SK-N-SH (cell line): Measurements from ENCODE around the gene PIGK. TPM values are rescaled to one million over a fixed set of nuclear protein-coding genes. Genes with fewer than 3 reads are reported as not detected.

Experiments
- CTCF ChIA-PET: fragments of 300-600, 350-600 bp; formaldehyde crosslinking; extraction: SDS; loops from one replicate; lab custom pipeline; 2021; lab: Yijun Ruan, JAX
- POLR2A ChIA-PET: fragments of 350-600 bp; sonication (Branson Sonifier 250); formaldehyde crosslinking; extraction: SDS; loops from one replicate; lab custom pipeline; 2020; ENCODE audit warnings: antibody characterized with exemption, inconsistent platforms; lab: Yijun Ruan, JAX
- DNase-seq: peaks from one replicate; pipeline ENCODE4 v3.0.0; 2012
- H2AFZ ChIP-seq: fragments of 200-600 bp; sonication (generic); 2 replicates; pipeline ENCODE4 v1.8.1; 2016; ENCODE audit warnings: antibody characterized with exemption, mild to moderate bottlenecking, low read depth
- H3F3A ChIP-seq: fragments of 200-600 bp; sonication (generic); replicated peaks from 2 replicates; pipeline ENCODE3; 2016; ENCODE audit warnings: antibody characterized with exemption, mild to moderate bottlenecking; ENCODE audit not compliant: insufficient read depth
- H3K27ac ChIP-seq, 2 experiments: fragments of 200-500 bp in 1 of 2; fragments of 200-600 bp in 1 of 2; sonication (Bioruptor generic) in 1 of 2; sonication (generic), shearing (Covaris generic) in 1 of 2; 2 replicates each; pipeline versions ENCODE4 v1.5.1 to v1.6.1; 2014 to 2016; ENCODE audit warnings: low read depth in 2 of 2, inconsistent platforms in 1 of 2, low read length in 1 of 2, mild to moderate bottlenecking in 1 of 2, mixed read lengths in 1 of 2
- H3K27me3 ChIP-seq: fragments of 200-600 bp; sonication (generic), shearing (Covaris generic); 2 replicates; pipeline ENCODE4 v1.6.1; 2016; ENCODE audit warnings: mixed run types; ENCODE audit not compliant: insufficient read depth
- H3K36me3 ChIP-seq, 2 experiments: fragments of 200-500 bp in 1 of 2; fragments of 200-600 bp in 1 of 2; sonication (Bioruptor generic) in 1 of 2; sonication (generic) in 1 of 2; replicated peaks in 1 of 2; 2 replicates each; pipeline versions ENCODE3 to v1.5.1; 2014 to 2016; ENCODE audit warnings: low read length in 1 of 2, mild to moderate bottlenecking in 1 of 2; ENCODE audit not compliant: insufficient read depth in 2 of 2, control insufficient read depth in 1 of 2
- H3K4me1 ChIP-seq, 2 experiments: fragments of 200-500 bp in 1 of 2; fragments of 200-600 bp in 1 of 2; sonication (Bioruptor generic) in 1 of 2; sonication (generic), shearing (Covaris generic) in 1 of 2; 2 replicates each; pipeline versions ENCODE4 v1.5.1 to v1.6.1; 2014 to 2016; ENCODE audit warnings: low read depth in 1 of 2, low read length in 1 of 2, mixed run types in 1 of 2; ENCODE audit not compliant: insufficient read depth in 2 of 2, control insufficient read depth in 1 of 2
- H3K4me2 ChIP-seq: fragments of 200-600 bp; sonication (generic), shearing (Covaris generic); 2 replicates; pipeline ENCODE4 v1.6.1; 2017; ENCODE audit warnings: mixed run types
- H3K4me3 ChIP-seq, 2 experiments: fragments of 200-500 bp in 1 of 2; fragments of 200-600 bp in 1 of 2; sonication (Bioruptor generic) in 1 of 2; sonication (generic), shearing (Covaris generic) in 1 of 2; 2 replicates each; pipeline versions ENCODE4 v1.5.1 to v1.8.1; 2014 to 2016; ENCODE audit warnings: low read depth in 2 of 2, inconsistent platforms in 1 of 2, low read length in 1 of 2, mild to moderate bottlenecking in 1 of 2, mixed read lengths in 1 of 2, moderate library complexity in 1 of 2
- H3K79me2 ChIP-seq: fragments of 200-600 bp; sonication (generic); 2 replicates; pipeline ENCODE4 v1.8.1; 2017; ENCODE audit warnings: mild to moderate bottlenecking; ENCODE audit not compliant: insufficient read depth
- H3K9ac ChIP-seq: fragments of 200-600 bp; sonication (generic); 2 replicates; pipeline ENCODE4 v1.6.1; 2017; ENCODE audit warnings: mixed run types
- H3K9me2 ChIP-seq: fragments of 200-600 bp; sonication (generic); 2 replicates; pipeline ENCODE4 v1.6.1; 2017; ENCODE audit warnings: mixed run types
- H3K9me3 ChIP-seq: fragments of 200-600 bp; sonication (generic); 2 replicates; pipeline ENCODE4 v1.6.1; 2017; ENCODE audit warnings: mixed run types, mild to moderate bottlenecking, moderate library complexity
- H4K20me1 ChIP-seq: fragments of 200-600 bp; sonication (generic); 2 replicates; pipeline ENCODE4 v1.6.1; 2017; ENCODE audit warnings: mild to moderate bottlenecking, mixed run types; ENCODE audit not compliant: insufficient read depth
- FOSL2 ChIP-seq: IDR thresholded peaks from 2 replicates; pipeline ENCODE4 v1.4.0; 2012; ENCODE audit warnings: low read depth, mild to moderate bottlenecking, moderate library complexity, borderline replicate concordance
- FOXM1 ChIP-seq: IDR thresholded peaks from 2 replicates; pipeline ENCODE4 v1.4.0; 2012; ENCODE audit warnings: low read depth, mild to moderate bottlenecking
- GABPA ChIP-seq: IDR thresholded peaks from 2 replicates; pipeline ENCODE4 v1.4.0; 2012; ENCODE audit warnings: low read depth, mild to moderate bottlenecking
- IRF3 ChIP-seq: fragments of 150-350 bp; IDR thresholded peaks from 2 replicates; pipeline ENCODE4 v1.6.1; 2016; ENCODE audit warnings: mild to moderate bottlenecking, low read depth, low read length
- JUND ChIP-seq: IDR thresholded peaks from 2 replicates; pipeline ENCODE4 v1.4.0; 2012
- MEF2A ChIP-seq: IDR thresholded peaks from 2 replicates; pipeline ENCODE4 v1.4.0; 2012; ENCODE audit warnings: low read depth, borderline replicate concordance
- MXI1 ChIP-seq: IDR thresholded peaks from 2 replicates; pipeline ENCODE4 v1.6.1; 2012; ENCODE audit warnings: mild to moderate bottlenecking, low read depth, low read length, improper control_type of control experiment
- NFIC ChIP-seq: IDR thresholded peaks from 2 replicates; pipeline ENCODE4 v1.4.0; 2012; ENCODE audit warnings: borderline replicate concordance
- NRF1 ChIP-seq: IDR thresholded peaks from 2 replicates; pipeline ENCODE4 v1.6.1; 2012; ENCODE audit warnings: low read depth, mild to moderate bottlenecking, low read length
- POLR2AphosphoS5 ChIP-seq: IDR thresholded peaks from 2 replicates; pipeline ENCODE4 v1.6.1; 2012; ENCODE audit warnings: low read depth, low read length
- RAD21 ChIP-seq: IDR thresholded peaks from 2 replicates; pipeline ENCODE4 v1.6.1; 2012; ENCODE audit warnings: mild to moderate bottlenecking, low read length
- RCOR1 ChIP-seq: fragments of 150-350 bp; IDR thresholded peaks from 2 replicates; pipeline ENCODE4 v1.6.1; 2017; ENCODE audit warnings: antibody characterized with exemption, low read length
- RFX5 ChIP-seq: IDR thresholded peaks from 2 replicates; pipeline ENCODE4 v1.6.1; 2012; ENCODE audit warnings: mild to moderate bottlenecking, improper control_type of control experiment, low read length
- SMC3 ChIP-seq: IDR thresholded peaks from 2 replicates; pipeline ENCODE4 v1.6.1; 2012; ENCODE audit warnings: low read depth, low read length, improper control_type of control experiment
- TCF12 ChIP-seq: IDR thresholded peaks from 2 replicates; pipeline ENCODE4 v1.4.0; 2012
- WGBS: methylation state at CpG from one replicate; pipeline ENCODE4 v1.1.6; 2017; ENCODE audit warnings: low lambda C conversion rate; 5-methylcytosine and 5-hydroxymethylcytosine counted together
- polyA plus RNA-seq, 3 experiments: library from polyadenylated mRNA; depleted of rRNA; stranded (reverse); fragments of >200 nt; gene quantifications; 2 replicates each; pipeline ENCODE4 v1.2.3, GENCODE V29; 2012
- TF ChIP-seq, protein P1 (sequence below): IDR thresholded peaks from 2 replicates; pipeline ENCODE4 v1.4.0; 2012; ENCODE audit warnings: low read depth, borderline replicate concordance
- TF ChIP-seq, protein P2 (sequence below): fragments of 200-600 bp; sonication (generic); IDR thresholded peaks from 2 replicates; pipeline ENCODE4 v1.6.1; 2017; ENCODE audit warnings: antibody characterized with exemption, mild to moderate bottlenecking, moderate library complexity
- TF ChIP-seq, protein P3 (sequence below): IDR thresholded peaks from 2 replicates; pipeline ENCODE4 v1.6.1; 2012; ENCODE audit warnings: mild to moderate bottlenecking, low read depth, low read length, moderate library complexity

The PIGK gene
- polyA plus RNA-seq, 1 of the 3 experiments (the other 2 are of a cell fraction) = 11.5 TPM

DNA sequence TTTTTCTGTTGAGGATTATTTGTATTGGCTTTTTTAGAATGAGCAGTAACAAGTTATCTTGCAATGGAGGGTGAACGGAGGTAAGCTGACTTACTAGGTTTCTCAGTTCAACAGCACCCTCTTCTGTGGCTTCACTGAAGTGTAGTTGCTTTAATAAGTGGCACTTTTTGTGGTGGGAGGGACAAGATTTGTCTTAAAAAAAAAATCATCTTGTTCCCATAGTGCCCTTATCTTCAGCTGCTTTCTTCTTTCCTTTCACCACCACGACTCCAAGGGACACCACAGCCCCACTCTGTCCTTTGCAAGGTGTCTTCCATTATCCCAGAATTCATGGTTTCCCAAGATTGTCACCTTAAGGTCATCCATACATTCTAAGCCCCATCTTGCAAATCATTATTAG, 92.9 kb downstream of the PIGK start:
- Histone ChIP-seq H3K79me2 (no peaks in the 10 kb centered on the region), H3K9ac (no peak overlapping the region), H4K20me1 (no peaks in the 10 kb centered on the region), H3K27me3 (no peaks in the 10 kb centered on the region), H3K9me3 (no peaks in the 10 kb centered on the region), H2AFZ (no peak overlapping the region; the same call in 1 of the 2 replicates), H3K36me3 (peaks cover 0 to 7% of the 10 kb centered on the region in 2 experiments), H3K4me2 (no peak overlapping the region), H3K4me3 (peak overlapping the region in 1 of 2 experiments; percentile 5; a peak in 1 of 4 replicates)
- DNase-seq = peak; percentile 56
- CTCF ChIA-PET = interaction anchor here (0.6 to 4.4 kb wide), 30 partner anchors 8 to 1869 kb away, joined by 3 to 60 read pairs (median 4); no protein-coding TSS in a partner anchor
- TF ChIP-seq RAD21 (peak; percentile 96), IRF3 (no peak), POLR2AphosphoS5 (no peak), SMC3 (peak; percentile 88), JUND (no peak), TCF12 (no peak), MEF2A (no peak), NRF1 (no peak), GABPA (no peak), MXI1 (no peak), NFIC (no peak), FOXM1 (no peak), RFX5 (no peak), RCOR1 (no peak), FOSL2 (no peak)
- TF ChIP-seq, protein P1, sequence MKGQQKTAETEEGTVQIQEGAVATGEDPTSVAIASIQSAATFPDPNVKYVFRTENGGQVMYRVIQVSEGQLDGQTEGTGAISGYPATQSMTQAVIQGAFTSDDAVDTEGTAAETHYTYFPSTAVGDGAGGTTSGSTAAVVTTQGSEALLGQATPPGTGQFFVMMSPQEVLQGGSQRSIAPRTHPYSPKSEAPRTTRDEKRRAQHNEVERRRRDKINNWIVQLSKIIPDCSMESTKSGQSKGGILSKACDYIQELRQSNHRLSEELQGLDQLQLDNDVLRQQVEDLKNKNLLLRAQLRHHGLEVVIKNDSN = no peak
- TF ChIP-seq, protein P2, sequence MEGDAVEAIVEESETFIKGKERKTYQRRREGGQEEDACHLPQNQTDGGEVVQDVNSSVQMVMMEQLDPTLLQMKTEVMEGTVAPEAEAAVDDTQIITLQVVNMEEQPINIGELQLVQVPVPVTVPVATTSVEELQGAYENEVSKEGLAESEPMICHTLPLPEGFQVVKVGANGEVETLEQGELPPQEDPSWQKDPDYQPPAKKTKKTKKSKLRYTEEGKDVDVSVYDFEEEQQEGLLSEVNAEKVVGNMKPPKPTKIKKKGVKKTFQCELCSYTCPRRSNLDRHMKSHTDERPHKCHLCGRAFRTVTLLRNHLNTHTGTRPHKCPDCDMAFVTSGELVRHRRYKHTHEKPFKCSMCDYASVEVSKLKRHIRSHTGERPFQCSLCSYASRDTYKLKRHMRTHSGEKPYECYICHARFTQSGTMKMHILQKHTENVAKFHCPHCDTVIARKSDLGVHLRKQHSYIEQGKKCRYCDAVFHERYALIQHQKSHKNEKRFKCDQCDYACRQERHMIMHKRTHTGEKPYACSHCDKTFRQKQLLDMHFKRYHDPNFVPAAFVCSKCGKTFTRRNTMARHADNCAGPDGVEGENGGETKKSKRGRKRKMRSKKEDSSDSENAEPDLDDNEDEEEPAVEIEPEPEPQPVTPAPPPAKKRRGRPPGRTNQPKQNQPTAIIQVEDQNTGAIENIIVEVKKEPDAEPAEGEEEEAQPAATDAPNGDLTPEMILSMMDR = peak; percentile 84
- TF ChIP-seq, protein P3, sequence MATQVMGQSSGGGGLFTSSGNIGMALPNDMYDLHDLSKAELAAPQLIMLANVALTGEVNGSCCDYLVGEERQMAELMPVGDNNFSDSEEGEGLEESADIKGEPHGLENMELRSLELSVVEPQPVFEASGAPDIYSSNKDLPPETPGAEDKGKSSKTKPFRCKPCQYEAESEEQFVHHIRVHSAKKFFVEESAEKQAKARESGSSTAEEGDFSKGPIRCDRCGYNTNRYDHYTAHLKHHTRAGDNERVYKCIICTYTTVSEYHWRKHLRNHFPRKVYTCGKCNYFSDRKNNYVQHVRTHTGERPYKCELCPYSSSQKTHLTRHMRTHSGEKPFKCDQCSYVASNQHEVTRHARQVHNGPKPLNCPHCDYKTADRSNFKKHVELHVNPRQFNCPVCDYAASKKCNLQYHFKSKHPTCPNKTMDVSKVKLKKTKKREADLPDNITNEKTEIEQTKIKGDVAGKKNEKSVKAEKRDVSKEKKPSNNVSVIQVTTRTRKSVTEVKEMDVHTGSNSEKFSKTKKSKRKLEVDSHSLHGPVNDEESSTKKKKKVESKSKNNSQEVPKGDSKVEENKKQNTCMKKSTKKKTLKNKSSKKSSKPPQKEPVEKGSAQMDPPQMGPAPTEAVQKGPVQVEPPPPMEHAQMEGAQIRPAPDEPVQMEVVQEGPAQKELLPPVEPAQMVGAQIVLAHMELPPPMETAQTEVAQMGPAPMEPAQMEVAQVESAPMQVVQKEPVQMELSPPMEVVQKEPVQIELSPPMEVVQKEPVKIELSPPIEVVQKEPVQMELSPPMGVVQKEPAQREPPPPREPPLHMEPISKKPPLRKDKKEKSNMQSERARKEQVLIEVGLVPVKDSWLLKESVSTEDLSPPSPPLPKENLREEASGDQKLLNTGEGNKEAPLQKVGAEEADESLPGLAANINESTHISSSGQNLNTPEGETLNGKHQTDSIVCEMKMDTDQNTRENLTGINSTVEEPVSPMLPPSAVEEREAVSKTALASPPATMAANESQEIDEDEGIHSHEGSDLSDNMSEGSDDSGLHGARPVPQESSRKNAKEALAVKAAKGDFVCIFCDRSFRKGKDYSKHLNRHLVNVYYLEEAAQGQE = no peak
- TF ChIP-seq, all 33 proteins: peak for 3
- Histone ChIP-seq H3K4me1 (no peaks in the 10 kb centered on the region; a peak in 2 of 4 replicates), H3K9me2 (no peaks in the 10 kb centered on the region), H3F3A (no peaks in the 10 kb centered on the region), H3K27ac (no peak overlapping the region)
- 9% methylated on average over 2 of the region's 2 CpGs for WGBS
- POLR2A ChIA-PET = no interaction called here
